ENCODE measurements around the gene FHL3. TPM values are rescaled to one million over a fixed set of nuclear protein-coding genes. Genes with fewer than 3 reads are reported as not detected.
A peak's percentile ranks its signal among the peaks of the same experiment; 100 is the strongest.

The FHL3 gene
- total and polyA plus RNA-seq, 2 of the 8 experiments (the other 6 are each of a cell fraction or from before 2014, with no cell fraction given), result 14.3 to 35.6 TPM

- TF ChIP-seq CHD7 (IDR thresholded peaks at IDR 0.05; ENCODE audit: insufficient replicate concordance, low read length) (no peak), EGR1 (IDR thresholded peaks at IDR 0.05; ENCODE audit: borderline replicate concordance, low read depth, low read length) (no peak), SIN3A (conservative IDR thresholded peaks at IDR 0.05 in 1 of 2, IDR thresholded peaks at IDR 0.05 in 1 of 2; ENCODE audit: low read depth in 1 of 2, low read length in 2 of 2) (no peak), CEBPB (IDR thresholded peaks at IDR 0.05; ENCODE audit: low read depth, low read length) (no peak), MAX (IDR thresholded peaks at IDR 0.05) (peak; percentile 97), USF2 (IDR thresholded peaks at IDR 0.05; ENCODE audit: low read length) (no peak), RFX5 (IDR thresholded peaks at IDR 0.05; ENCODE audit: borderline replicate concordance, low read depth, low read length) (no peak), KDM1A (IDR thresholded peaks at IDR 0.05; ENCODE audit: borderline replicate concordance, low read length) (no peak)
Measured at GRCh38 chr1:38045401-38046332, 40.4 kb upstream of the FHL3 start (continued).
